ENCODE data around the gene CEACAM21. TPM values are rescaled to one million over a fixed set of nuclear protein-coding genes. Genes with fewer than 3 reads are reported as not detected.
A peak's percentile ranks its signal among the peaks of the same experiment; 100 is the strongest.

Gene CEACAM21
- total RNA-seq (ENCODE audit: insufficient read depth, low replicate concordance) = not detected

- peak; percentile 38 for DNase-seq (ENCODE audit: low spot score)
Observed at GRCh38 chr19:41575998-41576397, at the start of gene CEACAM21. CEACAM21 (plus strand) TSS chr19:41576166; CDS start chr19:41576275, 109 bp downstream.

GRCh38 chr19:41527089-41527488 is 48.9 kb upstream of the CEACAM21 start:
- no peak for DNase-seq (ENCODE audit: low spot score)

- DNase-seq (ENCODE audit: low spot score) = no peak
Observed at GRCh38 chr19:41528106-41528505, 47.9 kb upstream of the CEACAM21 start.

GRCh38 chr19:41529484-41530183 is 46.3 kb upstream of the CEACAM21 start:
- DNase-seq (ENCODE audit: low spot score) = no peak

- no peak for DNase-seq (ENCODE audit: low spot score)
Observed at GRCh38 chr19:41530184-41530534, 45.8 kb upstream of the CEACAM21 start.

- DNase-seq (ENCODE audit: low spot score) = peak; percentile 36
Observed at GRCh38 chr19:41530761-41531301, 45.1 kb upstream of the CEACAM21 start.

- peak; percentile 71 for DNase-seq (ENCODE audit: low spot score)
Observed at GRCh38 chr19:41531438-41532311, 44.3 kb upstream of the CEACAM21 start.

- DNase-seq (ENCODE audit: low spot score) = no peak
Observed at GRCh38 chr19:41532526-41532925, 43.4 kb upstream of the CEACAM21 start.

GRCh38 chr19:41533671-41534215 is 42.2 kb upstream of the CEACAM21 start:
- no peak for DNase-seq (ENCODE audit: low spot score)

GRCh38 chr19:41535029-41535622 is 40.8 kb upstream of the CEACAM21 start:
- DNase-seq (ENCODE audit: low spot score) = no peak

- DNase-seq (ENCODE audit: low spot score) = no peak
Observed at GRCh38 chr19:41537789-41538188, 38.2 kb upstream of the CEACAM21 start.

- no peak for DNase-seq (ENCODE audit: low spot score)
Observed at GRCh38 chr19:41540041-41540695, 35.8 kb upstream of the CEACAM21 start.

GRCh38 chr19:41541990-41542584 is 33.9 kb upstream of the CEACAM21 start:
- DNase-seq (ENCODE audit: low spot score) = no peak

GRCh38 chr19:41542622-41543021 is 33.3 kb upstream of the CEACAM21 start:
- no peak for DNase-seq (ENCODE audit: low spot score)

GRCh38 chr19:41543582-41543981 is 32.4 kb upstream of the CEACAM21 start:
- DNase-seq (ENCODE audit: low spot score) = no peak

GRCh38 chr19:41545547-41545946 is 30.4 kb upstream of the CEACAM21 start:
- DNase-seq (ENCODE audit: low spot score) = no peak

- no peak for DNase-seq (ENCODE audit: low spot score)
Observed at GRCh38 chr19:41546386-41546789, 29.6 kb upstream of the CEACAM21 start.

- no peak for DNase-seq (ENCODE audit: low spot score)
Observed at GRCh38 chr19:41546961-41547360, 29.0 kb upstream of the CEACAM21 start.

- no peak for DNase-seq (ENCODE audit: low spot score)
Observed at GRCh38 chr19:41547569-41547968, 28.4 kb upstream of the CEACAM21 start.

GRCh38 chr19:41548047-41548446 is 27.9 kb upstream of the CEACAM21 start:
- no peak for DNase-seq (ENCODE audit: low spot score)
